ENCODE results near the gene AGMO. TPM values are rescaled to one million over a fixed set of nuclear protein-coding genes. Genes with fewer than 3 reads are reported as not detected.

The AGMO gene
- total RNA-seq, 1 donor from 2014 or later, result 0.36 TPM

- no peak for TF ChIP-seq CTCF (IDR thresholded peaks at IDR 0.05; ENCODE audit: borderline replicate concordance)
- no peak for DNase-seq
- Histone ChIP-seq H3K36me3 (peaks cover 3% of the 10 kb centered on the region), H3K27me3 (ENCODE audit: low read depth) (no peaks in the 10 kb centered on the region), H3K4me1 (no peaks in the 10 kb centered on the region), H3K27ac (replicated peaks) (no peak overlapping the region), H3K9me3 (replicated peaks) (peaks cover 8% of the 10 kb centered on the region), H3K4me3 (no peak overlapping the region)
- intact Hi-C loops (cut with micrococcal nuclease), result no loop called here
These were observed 142.2 kb downstream of the AGMO start for GRCh38 chr7:15419596-15419995.

- H3K36me3 ChIP-seq, result peaks cover 3% of the 10 kb centered on the region
- peaks cover 18% of the 10 kb centered on the region for H3K9me3 ChIP-seq (replicated peaks)
- no peaks in the 10 kb centered on the region for H3K27me3 ChIP-seq (ENCODE audit: low read depth)
- H3K4me3 ChIP-seq, result no peak overlapping the region
- no peak overlapping the region for H3K27ac ChIP-seq (replicated peaks)
- intact Hi-C loops (cut with micrococcal nuclease), result no loop called here
- no peak for DNase-seq
- no peaks in the 10 kb centered on the region for H3K4me1 ChIP-seq
- TF ChIP-seq CTCF (IDR thresholded peaks at IDR 0.05; ENCODE audit: borderline replicate concordance), result no peak
These were observed 143.6 kb downstream of the AGMO start for GRCh38 chr7:15418264-15418663.

DNA sequence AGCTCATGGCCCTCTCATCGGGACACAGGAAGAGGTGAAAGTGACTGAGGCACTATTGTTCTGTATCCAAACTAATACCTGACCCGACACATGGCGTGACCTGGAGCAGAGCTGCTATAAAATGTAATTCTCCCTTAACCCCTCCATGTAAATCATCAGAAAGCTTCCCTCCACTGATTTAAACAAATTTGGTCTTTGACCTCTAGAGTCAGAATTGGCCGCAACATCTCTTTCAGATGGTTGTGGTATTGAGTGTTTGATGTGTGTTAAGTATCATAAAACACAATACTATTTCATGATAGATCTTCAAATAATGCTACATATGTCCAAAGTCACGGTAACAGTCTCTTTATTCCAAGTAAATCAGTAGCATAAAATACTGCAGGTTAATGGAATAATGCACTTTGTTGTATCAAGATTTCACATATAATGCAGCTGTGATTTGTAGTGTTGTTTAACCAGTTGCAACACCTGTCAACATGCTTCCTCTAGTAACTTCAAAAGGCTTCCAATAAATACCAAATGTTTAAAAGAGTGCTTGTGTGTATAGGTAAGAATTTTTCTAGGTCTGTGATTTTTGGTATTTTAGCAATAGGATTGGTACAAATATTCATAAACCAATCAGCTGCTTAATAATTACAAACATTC, 144.3 kb downstream of the AGMO start:
- no peak for DNase-seq
- H3K4me3 ChIP-seq, result no peak overlapping the region
- no peak overlapping the region for H3K27ac ChIP-seq (replicated peaks)
- peaks cover 3% of the 10 kb centered on the region for H3K36me3 ChIP-seq
- intact Hi-C loops (cut with micrococcal nuclease), result no loop called here
- H3K27me3 ChIP-seq (ENCODE audit: low read depth), result no peaks in the 10 kb centered on the region
- H3K9me3 ChIP-seq (replicated peaks), result peaks cover 18% of the 10 kb centered on the region
- H3K4me1 ChIP-seq, result no peaks in the 10 kb centered on the region
- TF ChIP-seq CTCF (IDR thresholded peaks at IDR 0.05; ENCODE audit: borderline replicate concordance), result no peak

- H3K27me3 ChIP-seq (ENCODE audit: low read depth), result no peaks in the 10 kb centered on the region
- H3K36me3 ChIP-seq, result peaks cover 3% of the 10 kb centered on the region
- intact Hi-C loops (cut with micrococcal nuclease), result no loop called here
- H3K4me1 ChIP-seq, result no peaks in the 10 kb centered on the region
- no peak overlapping the region for H3K4me3 ChIP-seq
- no peak for TF ChIP-seq CTCF (IDR thresholded peaks at IDR 0.05; ENCODE audit: borderline replicate concordance)
- no peak for DNase-seq
- no peak overlapping the region for H3K27ac ChIP-seq (replicated peaks)
- peaks cover 18% of the 10 kb centered on the region for H3K9me3 ChIP-seq (replicated peaks)
These were observed 150.8 kb downstream of the AGMO start for GRCh38 chr7:15411019-15411418.

GRCh38 chr7:15407910-15408309, 153.9 kb downstream of the AGMO start:
- TF ChIP-seq CTCF (IDR thresholded peaks at IDR 0.05; ENCODE audit: borderline replicate concordance), result no peak
- Histone ChIP-seq H3K36me3 (no peaks in the 10 kb centered on the region), H3K9me3 (replicated peaks) (no peaks in the 10 kb centered on the region), H3K27me3 (ENCODE audit: low read depth) (no peaks in the 10 kb centered on the region), H3K4me1 (no peaks in the 10 kb centered on the region), H3K27ac (replicated peaks) (no peak overlapping the region), H3K4me3 (no peak overlapping the region)
- intact Hi-C loops (cut with micrococcal nuclease), result no loop called here
- DNase-seq, result no peak

Data from left ventricle myocardium inferior (tissue), 1 donor.